ENCODE results near the gene TRIM37.

GRCh38 chr17:59145571-59146096, 39.0 kb upstream of the TRIM37 start:
- no peak for TF ChIP-seq POLR2AphosphoS5 (IDR thresholded peaks at IDR 0.05; ENCODE audit: low read depth)
- no peak for TF ChIP-seq REST (IDR thresholded peaks at IDR 0.05; ENCODE audit: insufficient replicate concordance, low read depth)
- TF ChIP-seq CTCF (IDR thresholded peaks at IDR 0.05; ENCODE audit: insufficient read depth, low read length), result no peak

Measured in HL-60 (cell line).